IMR-90 (cell line): ENCODE results near the gene HOXB9. TPM values are rescaled to one million over a fixed set of nuclear protein-coding genes. Genes with fewer than 3 reads are reported as not detected.

ENCODE experiments used
- ATAC-seq: fragments of 200-7000 bp; cut with Tn5 transposase; 2 replicates; pipeline ENCODE4 v1.9.1; 2020; ENCODE audit warnings: low read depth, mild to moderate bottlenecking, moderate library complexity
- BruUV-seq: library from RNA; stranded (reverse); fragments of 400-500 nt; replicated peaks from 2 replicates; lab custom pipeline; 2021; lab: Mats Ljungman, UMichigan
- CTCF ChIA-PET: fragments of 300-600 bp; formaldehyde crosslinking; extraction: SDS; loops from one replicate; lab custom pipeline; 2021; ENCODE audit warnings: antibody characterized with exemption; lab: Yijun Ruan, JAX
- POLR2A ChIA-PET: fragments of 300-600 bp; sonication (Branson Sonifier 250); formaldehyde crosslinking; loops from one replicate; lab custom pipeline; 2022; ENCODE audit warnings: antibody characterized with exemption; ENCODE audit not compliant: unreplicated experiment; lab: Charles Lee
- DNase-seq: peaks from one replicate; pipeline ENCODE4 v3.0.0; 2013
- H2AFZ ChIP-seq: replicated peaks from 2 replicates; pipeline ENCODE3; 2013; ENCODE audit warnings: low read length, mild to moderate bottlenecking; ENCODE audit not compliant: poor library complexity
- H2AK5ac ChIP-seq: 2 replicates; pipeline ENCODE4 v1.6.1; 2013; ENCODE audit warnings: low read depth, low read length, inconsistent platforms
- H2AK9ac ChIP-seq: replicated peaks from 2 replicates; pipeline ENCODE3; 2013; ENCODE audit warnings: mild to moderate bottlenecking, low read depth, low read length, moderate library complexity; ENCODE audit not compliant: poor library complexity
- H2BK120ac ChIP-seq: 2 replicates; pipeline ENCODE4 v1.6.1; 2013; ENCODE audit warnings: low read depth, low read length, inconsistent platforms
- H2BK15ac ChIP-seq: 3 replicates; pipeline ENCODE4 v1.6.1; 2013; ENCODE audit warnings: low read depth, low read length, inconsistent platforms
- H2BK20ac ChIP-seq: 2 replicates; pipeline ENCODE4 v1.6.1; 2013; ENCODE audit warnings: low read depth, mild to moderate bottlenecking, inconsistent platforms, low read length, moderate library complexity
- H2BK5ac ChIP-seq: 2 replicates; pipeline ENCODE4 v1.6.1; 2013; ENCODE audit warnings: mild to moderate bottlenecking, low read depth, low read length, inconsistent platforms; ENCODE audit not compliant: poor library complexity, severe bottlenecking
- H3K14ac ChIP-seq: replicated peaks from 2 replicates; pipeline ENCODE4 v1.6.1; 2013; ENCODE audit warnings: low read depth, low read length, inconsistent platforms
- H3K18ac ChIP-seq: 2 replicates; pipeline ENCODE4 v1.6.1; 2013; ENCODE audit warnings: low read depth, low read length, control low read depth
- H3K23ac ChIP-seq: 2 replicates; pipeline ENCODE4 v1.6.1; 2013; ENCODE audit warnings: low read depth, low read length, inconsistent platforms
- H3K27ac ChIP-seq: 2 replicates; pipeline ENCODE4 v1.5.1; 2013; ENCODE audit warnings: mild to moderate bottlenecking, control low read depth, low read length; ENCODE audit not compliant: insufficient read depth
- H3K27me3 ChIP-seq: 2 replicates; pipeline ENCODE4 v1.6.1; 2013; ENCODE audit warnings: low read length; ENCODE audit not compliant: control insufficient read depth, insufficient read depth
- H3K36me3 ChIP-seq: 2 replicates; pipeline ENCODE4 v1.6.1; 2013; ENCODE audit warnings: low read length, mixed read lengths; ENCODE audit not compliant: control insufficient read depth, insufficient read depth
- H3K4ac ChIP-seq: 2 replicates; pipeline ENCODE4 v1.6.1; 2013; ENCODE audit warnings: low read depth, low read length, inconsistent platforms
- H3K4me1 ChIP-seq: 2 replicates; pipeline ENCODE4 v1.6.1; 2013; ENCODE audit warnings: low read length, mixed read lengths; ENCODE audit not compliant: control insufficient read depth, insufficient read depth
- H3K4me2 ChIP-seq: 2 replicates; pipeline ENCODE4 v1.6.1; 2013; ENCODE audit warnings: low read depth, mild to moderate bottlenecking, control low read depth, low read length, moderate library complexity
- H3K4me3 ChIP-seq: 2 replicates; pipeline ENCODE4 v1.5.1; 2013; ENCODE audit warnings: low read depth, mild to moderate bottlenecking, control low read depth, low read length, moderate library complexity; ENCODE audit not compliant: insufficient read depth
- H3K56ac ChIP-seq: 2 replicates; pipeline ENCODE4 v1.6.1; 2013; ENCODE audit warnings: low read length, inconsistent platforms; ENCODE audit not compliant: insufficient read depth; ENCODE audit errors: extremely low read depth
- H3K79me1 ChIP-seq, 2 experiments: 2 replicates each; pipeline ENCODE4 v1.6.1; 2013; ENCODE audit warnings: low read length in 2 of 2, inconsistent platforms in 1 of 2, low read depth in 1 of 2
- H3K9ac ChIP-seq: 2 replicates; pipeline ENCODE4 v1.6.1; 2013; ENCODE audit warnings: low read depth, low read length, control low read depth
- H3K9me1 ChIP-seq: 2 replicates; pipeline ENCODE4 v1.6.1; 2013; ENCODE audit warnings: low read length, inconsistent platforms; ENCODE audit not compliant: insufficient read depth
- H3K9me3 ChIP-seq: 2 replicates; pipeline ENCODE4 v1.6.1; 2013; ENCODE audit warnings: low read length; ENCODE audit not compliant: control insufficient read depth, insufficient read depth
- H4K20me1 ChIP-seq: 2 replicates; pipeline ENCODE4 v1.6.1; 2013; ENCODE audit warnings: low read length, inconsistent platforms; ENCODE audit not compliant: insufficient read depth
- H4K5ac ChIP-seq: 2 replicates; pipeline ENCODE4 v1.6.1; 2013; ENCODE audit warnings: mild to moderate bottlenecking, low read depth, low read length, control low read depth
- H4K8ac ChIP-seq, 2 experiments: 2 replicates each; pipeline ENCODE4 v1.6.1; 2013; ENCODE audit warnings: low read depth in 2 of 2, low read length in 2 of 2, control low read depth in 1 of 2, inconsistent platforms in 1 of 2
- H4K91ac ChIP-seq: 2 replicates; pipeline ENCODE4 v1.6.1; 2013; ENCODE audit warnings: low read depth, low read length, inconsistent platforms; ENCODE audit not compliant: insufficient read depth
- CHD1 ChIP-seq: IDR thresholded peaks from 2 replicates; pipeline ENCODE4 v1.6.1; 2012; ENCODE audit warnings: low read depth, low read length, improper control_type of control experiment
- ELK1 ChIP-seq: fragments of 150-350 bp; IDR thresholded peaks from 2 replicates; pipeline ENCODE4 v1.6.1; 2016; ENCODE audit warnings: low read depth, mild to moderate bottlenecking, low read length, moderate library complexity, borderline replicate concordance
- MAFK ChIP-seq: IDR thresholded peaks from 2 replicates; pipeline ENCODE4 v1.6.1; 2012; ENCODE audit warnings: low read depth, low read length, improper control_type of control experiment
- MXI1 ChIP-seq: IDR thresholded peaks from 2 replicates; pipeline ENCODE4 v1.6.1; 2012; ENCODE audit warnings: low read depth, mild to moderate bottlenecking, low read length, moderate library complexity, borderline replicate concordance
- POLR2A ChIP-seq: IDR thresholded peaks from 2 replicates; pipeline ENCODE4 v1.6.1; 2012; ENCODE audit warnings: mild to moderate bottlenecking, low read depth, low read length
- RAD21 ChIP-seq: IDR thresholded peaks from 2 replicates; pipeline ENCODE4 v1.6.1; 2012; ENCODE audit warnings: low read length, improper control_type of control experiment
- USF2 ChIP-seq: fragments of 150-350 bp; IDR thresholded peaks from 2 replicates; pipeline ENCODE4 v1.6.1; 2017; ENCODE audit warnings: mild to moderate bottlenecking, antibody characterized with exemption, low read length, low read depth
- WGBS, 2 experiments: methylation state at CpG; one replicate each; pipeline versions ENCODE4 v1.1.5 to v1.1.7; 2013; ENCODE audit warnings: missing lambda C conversion rate in 2 of 2; ENCODE audit not compliant: insufficient read length in 1 of 2; ENCODE audit errors: extremely low coverage in 2 of 2; 5-methylcytosine and 5-hydroxymethylcytosine counted together
- dilution Hi-C: fragments of 300-500 bp; cut with HindIII; formaldehyde crosslinking; loops from one replicate; pipeline ENCODE4 v1.14.3; 2018; ENCODE audit warnings: low sequenced_read_pairs; ENCODE audit not compliant: unreplicated experiment
- in situ Hi-C: fragments of 300-500 bp; cut with MboI; formaldehyde crosslinking; loops from 3 replicates; pipeline ENCODE4 v1.14.3; 2019; ENCODE audit warnings: low sequenced_read_pairs, inconsistent platforms, mixed read lengths
- intact Hi-C: fragments of 100-400 bp; cut with micrococcal nuclease; formaldehyde crosslinking; loops from 2 replicates; pipeline ENCODE4 v1.10.0; 2022
- polyA plus RNA-seq, 3 experiments: library from polyadenylated mRNA; depleted of rRNA; stranded (reverse); fragments of >200 nt; gene quantifications; 2 replicates each; pipeline ENCODE4 v1.2.3, GENCODE V29; 2012; ENCODE audit warnings: low replicate concordance in 1 of 3
- total RNA-seq: library from RNA; depleted of rRNA; stranded (reverse); fragments of >200 nt; gene quantifications from 2 replicates; pipeline ENCODE4 v1.2.3, GENCODE V29; 2012

Gene HOXB9
- total and polyA plus RNA-seq, 2 of the 4 experiments (the other 2 are of a cell fraction) = 0.05 TPM; not detected in 1

- TF ChIP-seq MAFK = no peak
Observed at GRCh38 chr17:48598736-48599135, 27.4 kb downstream of the HOXB9 start (continued).

- Histone ChIP-seq H4K20me1 (peaks cover 15% of the 10 kb centered on the region), H3K4me2 (peak overlapping the region; percentile 95), H2BK120ac (peak overlapping the region; percentile 67), H3K4me3 (peak overlapping the region; percentile 78), H3K14ac (peak overlapping the region; percentile 97), H2BK20ac (peak overlapping the region; percentile 40; the same call in 1 of the 2 replicates), H3K4me1 (peaks cover 12% of the 10 kb centered on the region), H2BK15ac (peak overlapping the region; percentile 18; the same call in 1 of the 3 replicates), H3K9ac (peak overlapping the region; percentile 99), H3K18ac (peak overlapping the region; percentile 65), H3K9me3 (no peaks in the 10 kb centered on the region), H2BK5ac (peak overlapping the region; percentile 95), H3K4ac (peak overlapping the region; percentile 98), H3K36me3 (peaks cover 9% of the 10 kb centered on the region; the same call in 1 of the 2 replicates), H4K91ac (peak overlapping the region; percentile 92), H3K79me1 (peaks cover 24 to 39% of the 10 kb centered on the region in 2 experiments; a peak in 3 of 4 replicates), H4K8ac (peak overlapping the region; percentile 55 to 88), H3K23ac (peak overlapping the region; percentile 98), H2AK9ac (peak overlapping the region; percentile 96), H3K9me1 (0 out of 2 replicates have a peak, but pooled peaks cover 3% of the 10 kb centered on the region), H4K5ac (peak overlapping the region; percentile 61), H2AK5ac (peak overlapping the region; percentile 38), H2AFZ (peak overlapping the region; percentile 71), H3K27ac (peak overlapping the region; percentile 99), H3K27me3 (no peaks in the 10 kb centered on the region), H3K56ac (peak overlapping the region; percentile 53; the same call in 1 of the 2 replicates)
- DNase-seq = peak; percentile 88
- TF ChIP-seq USF2 = peak; percentile 56; the same call in 1 of the 2 replicates
- peak; percentile 13; the same call in 1 of the 2 replicates for TF ChIP-seq MXI1
- TF ChIP-seq POLR2A = peak; percentile 65
- peak; percentile 64; the same call in 1 of the 2 replicates for TF ChIP-seq CHD1
- TF ChIP-seq ELK1 = no peak
- no peak for TF ChIP-seq RAD21
- WGBS, 2 experiments = 0% methylated on average over 15 of the region's 68 CpGs; no CpG with 5 or more reads in 1 of the 2 experiments
- dilution Hi-C loops (no loop called here), in situ Hi-C loops (loop anchor here (5.0 to 10.0 kb wide), 2 partner anchors 261 to 573 kb away; no protein-coding TSS in a partner anchor), intact Hi-C loops (loop anchor here (1.0 kb wide), 1 partner anchor 12 kb away; no protein-coding TSS in a partner anchor)
- CTCF ChIA-PET = no interaction called here
- POLR2A ChIA-PET = interaction anchor here (0.5 kb wide), 1 partner anchor 9 kb away, joined by 3 read pairs; no protein-coding TSS in a partner anchor
- no TSS peak for BruUV-seq
- peak; percentile 15 for ATAC-seq
Observed at GRCh38 chr17:48597778-48598631, 28.2 kb downstream of the HOXB9 start.
